NCI-H82 (cell line): ENCODE results near the gene KRT31.
"Not testable (repeated sequence)": the region's sequence is repeated elsewhere in the genome, so short reads cannot be mapped to it uniquely, and the experiment has no call there.

Experiments used
- DNase-seq: peaks from one replicate; lab custom pipeline; 2025; lab: John Stamatoyannopoulos, UW

The KRT31 gene

DNA sequence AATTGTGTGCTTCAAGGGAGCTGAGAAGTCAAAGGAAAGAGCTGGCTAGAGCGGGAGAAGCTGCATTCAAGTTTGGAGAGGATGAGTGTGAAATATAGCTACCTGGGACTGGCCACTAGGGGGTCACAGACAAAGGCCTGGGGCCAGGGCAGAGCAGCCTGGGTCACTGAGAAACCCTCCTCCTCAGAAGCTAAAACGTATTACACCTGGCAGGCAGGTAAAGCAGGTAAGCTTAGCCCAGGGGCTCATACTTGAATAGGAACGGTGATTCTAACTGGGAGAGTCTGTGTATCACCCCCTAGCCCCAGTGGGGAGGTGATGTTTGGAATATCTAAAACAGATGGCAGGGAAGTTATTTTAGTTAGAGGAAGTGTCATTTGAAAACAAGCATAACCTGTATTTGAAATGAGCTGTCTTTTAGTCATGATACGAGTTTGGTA lies 20.2 kb upstream of the KRT31 start:
- peak; percentile 12 for DNase-seq

DNA sequence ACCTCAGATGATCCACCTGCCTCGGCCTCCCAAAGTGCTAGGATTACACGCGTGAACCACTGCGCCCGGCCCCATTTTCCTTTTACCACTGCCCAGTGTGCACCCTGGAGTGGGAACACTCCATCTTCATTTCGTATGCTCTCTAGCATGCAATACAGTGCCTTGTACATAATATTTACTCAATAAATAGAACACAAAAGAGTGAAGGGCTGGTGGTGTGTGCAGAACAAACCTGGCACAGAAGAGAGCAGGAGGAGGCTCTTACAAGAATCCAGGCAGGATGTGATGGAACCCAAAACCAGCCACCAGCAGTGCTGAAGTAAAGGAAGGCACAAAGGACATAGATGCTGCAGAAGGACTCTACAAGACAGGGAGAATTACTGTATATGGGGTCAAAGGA lies 19.7 kb upstream of the KRT31 start:
- no peak for DNase-seq

DNA sequence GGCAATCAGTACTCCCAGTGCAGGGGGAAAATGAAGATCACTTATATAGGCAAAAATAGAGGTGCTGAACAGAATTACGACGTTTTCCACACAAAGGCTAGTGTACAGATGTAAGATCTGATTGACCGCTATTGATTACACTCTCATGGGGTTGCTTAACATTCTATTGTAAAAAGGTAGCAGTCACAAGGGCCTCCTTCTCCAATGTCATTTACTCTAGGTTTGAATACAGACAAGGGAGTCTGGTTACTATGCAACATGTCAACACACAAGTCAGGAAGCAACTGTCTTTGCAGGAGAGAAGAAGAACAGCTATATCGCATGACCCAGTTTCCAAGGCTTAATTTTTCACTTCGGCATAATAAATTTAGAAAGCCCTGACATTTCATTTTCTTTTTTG lies 19.1 kb upstream of the KRT31 start:
- DNase-seq, result no peak

DNA sequence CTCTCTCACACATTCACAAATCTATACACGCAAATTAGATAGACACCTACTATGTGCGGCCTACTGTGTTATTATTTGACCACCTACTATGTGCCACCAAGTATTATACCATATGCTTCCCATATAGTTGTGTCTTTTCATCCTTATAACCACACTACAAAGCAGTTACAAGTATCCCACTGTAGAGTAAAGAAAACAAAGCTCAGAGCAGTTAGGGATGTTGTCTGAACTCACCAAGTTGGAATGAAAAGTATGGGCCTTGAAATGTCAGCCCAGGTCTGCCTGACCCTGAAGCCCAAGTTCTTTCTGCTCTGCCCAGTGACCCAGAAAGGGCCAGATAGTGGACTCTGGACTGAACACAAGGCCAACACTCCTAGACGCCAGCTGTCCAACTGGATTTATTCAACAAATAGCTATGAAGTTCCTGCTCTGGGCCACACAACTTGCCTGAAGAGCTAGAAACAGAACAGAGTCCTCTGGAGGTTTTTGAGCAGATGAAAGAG lies 18.5 kb upstream of the KRT31 start:
- DNase-seq, result no peak

DNA sequence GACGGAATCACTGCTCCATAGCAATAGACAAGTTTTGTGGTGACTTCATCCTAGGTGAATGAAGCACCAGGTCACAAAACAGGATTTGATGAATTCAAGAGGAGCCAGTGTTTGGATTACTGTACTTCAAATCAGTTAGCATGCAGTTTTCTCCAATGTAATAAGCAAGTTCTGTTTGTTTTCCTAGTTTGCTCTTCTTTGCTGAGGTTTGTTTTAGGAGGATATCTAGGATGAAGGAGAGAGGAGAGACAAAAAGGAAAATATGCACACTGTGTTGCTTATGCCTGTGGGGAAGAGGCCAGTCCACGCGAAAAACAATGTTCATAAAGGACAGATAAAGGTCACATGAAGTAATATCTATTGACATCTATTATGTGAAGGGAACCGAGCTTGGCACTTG lies 18.0 kb upstream of the KRT31 start:
- no peak for DNase-seq

DNA sequence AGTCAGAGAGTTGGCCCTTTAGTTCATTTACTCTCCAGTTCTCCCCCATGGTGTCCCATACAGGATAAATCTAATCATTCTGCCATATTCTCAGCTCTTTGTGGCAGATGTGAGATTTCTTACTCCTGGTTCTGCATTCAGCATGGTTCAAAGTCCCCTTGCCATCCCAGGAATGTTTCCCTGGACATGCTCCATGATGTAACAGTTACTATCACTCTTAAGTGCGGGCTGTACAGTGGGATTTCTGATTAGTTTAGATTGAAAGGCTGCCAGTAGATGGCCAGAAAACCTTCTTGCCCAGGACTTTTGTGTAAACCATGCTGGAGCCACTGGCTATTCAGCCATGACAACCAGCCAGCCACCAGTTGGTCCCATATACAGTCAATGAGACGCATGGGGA lies 16.6 kb upstream of the KRT31 start:
- no peak for DNase-seq

DNA sequence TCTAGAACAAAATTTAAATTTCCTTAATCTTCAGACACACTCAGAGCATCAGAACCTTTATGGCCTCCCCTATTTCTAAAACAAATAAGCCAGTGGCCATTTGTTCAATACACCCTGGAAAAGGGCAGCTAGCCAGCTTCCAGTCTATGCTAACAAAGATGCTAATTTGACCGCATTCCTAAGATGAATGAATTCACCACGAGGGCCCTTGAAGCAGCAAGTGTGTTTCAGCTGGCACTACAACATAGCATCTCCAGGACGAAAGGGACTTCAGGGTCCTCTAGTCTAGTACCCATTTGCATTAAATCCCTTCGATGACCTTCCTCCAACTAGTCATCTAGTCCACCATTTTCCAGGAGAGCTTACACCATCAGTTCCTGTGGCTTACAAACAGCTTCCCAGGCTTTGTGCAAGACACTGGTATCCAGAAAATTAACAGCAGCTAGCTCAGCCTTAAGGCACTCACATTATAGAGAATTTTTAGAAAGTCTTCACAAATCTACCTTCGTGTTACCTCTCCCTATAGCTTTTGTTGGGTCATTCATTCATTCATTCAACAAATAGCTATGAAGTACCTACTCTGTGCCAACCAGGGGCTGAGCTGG lies 16.0 kb upstream of the KRT31 start:
- DNase-seq, result no peak

DNA sequence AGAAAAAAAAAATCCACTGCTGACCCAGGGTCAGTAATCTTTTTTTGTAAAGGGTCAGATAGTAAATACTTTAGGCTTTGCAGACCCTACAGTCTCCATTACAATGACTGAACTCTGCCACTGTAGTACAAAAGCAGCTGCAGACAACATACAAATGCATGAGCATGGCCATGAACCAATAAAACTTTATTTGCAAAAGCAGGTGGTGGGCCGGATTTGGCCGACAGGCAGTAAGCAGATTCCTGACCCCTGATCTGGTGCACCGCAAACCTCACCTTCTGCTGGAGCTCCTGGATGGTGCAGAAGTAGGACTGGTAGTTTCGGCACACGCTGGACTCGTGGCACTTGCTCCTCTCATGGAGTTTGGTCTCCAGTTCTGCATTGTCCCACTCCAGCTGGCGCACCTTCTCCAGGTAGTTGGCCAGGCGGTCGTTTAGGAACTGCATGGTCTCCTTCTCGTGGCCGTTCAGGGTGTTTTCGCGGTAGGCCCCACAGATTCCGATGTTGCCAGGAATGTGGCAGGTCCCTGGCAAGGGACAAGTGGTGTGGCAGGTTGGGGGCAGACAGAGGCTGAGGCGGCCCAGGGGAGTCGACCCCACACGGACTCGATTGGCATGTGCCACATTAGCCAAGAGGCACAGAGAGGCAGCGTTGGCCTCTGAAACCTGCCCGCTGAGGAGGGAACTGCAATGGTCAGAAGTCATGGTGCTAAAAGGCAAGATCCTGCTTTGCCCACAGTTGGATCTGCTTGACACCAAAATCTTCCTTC lies 13.8 kb upstream of the KRT31 start:
- DNase-seq, result no peak

DNA sequence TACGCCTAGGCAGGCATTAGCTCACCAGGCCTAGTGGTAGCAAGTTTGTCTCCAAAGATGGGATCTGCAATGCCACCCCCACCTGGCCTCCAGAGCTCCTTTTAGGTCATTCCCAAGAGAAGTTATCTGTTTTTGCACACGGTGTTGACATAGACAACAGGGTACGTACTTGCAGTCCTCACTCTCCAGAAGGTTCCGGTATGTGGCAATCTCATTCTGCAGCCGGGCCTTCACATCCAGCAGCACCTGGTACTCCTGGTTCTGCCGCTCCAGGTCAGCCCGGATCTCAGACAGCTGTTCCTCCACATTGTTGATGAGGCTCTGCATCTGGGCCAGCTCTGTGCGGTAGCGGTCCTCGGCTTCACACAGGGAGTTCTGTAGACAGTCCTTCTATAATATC lies 9.8 kb upstream of the KRT31 start:
- no peak for DNase-seq

DNA sequence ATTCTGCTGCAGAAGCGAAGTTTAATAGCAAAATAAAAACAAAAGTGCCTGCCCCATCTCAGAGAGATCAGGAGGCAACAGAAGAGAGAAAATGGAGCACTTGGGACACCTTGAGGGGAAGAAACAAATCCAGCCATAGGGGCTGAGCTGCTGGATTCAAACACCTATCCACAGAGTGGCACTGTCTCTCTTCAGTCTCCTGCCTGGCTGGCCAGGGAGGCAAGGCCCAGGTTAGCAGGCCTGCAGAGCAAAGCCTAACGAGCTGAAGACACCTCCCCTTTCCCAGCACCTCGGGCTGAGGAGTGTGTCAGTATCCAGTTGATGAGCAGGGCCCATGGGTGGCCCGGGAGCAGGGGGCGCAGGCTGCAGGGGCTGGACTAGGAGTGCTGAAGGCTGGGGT lies 8.8 kb upstream of the KRT31 start:
- DNase-seq, result no peak

DNA sequence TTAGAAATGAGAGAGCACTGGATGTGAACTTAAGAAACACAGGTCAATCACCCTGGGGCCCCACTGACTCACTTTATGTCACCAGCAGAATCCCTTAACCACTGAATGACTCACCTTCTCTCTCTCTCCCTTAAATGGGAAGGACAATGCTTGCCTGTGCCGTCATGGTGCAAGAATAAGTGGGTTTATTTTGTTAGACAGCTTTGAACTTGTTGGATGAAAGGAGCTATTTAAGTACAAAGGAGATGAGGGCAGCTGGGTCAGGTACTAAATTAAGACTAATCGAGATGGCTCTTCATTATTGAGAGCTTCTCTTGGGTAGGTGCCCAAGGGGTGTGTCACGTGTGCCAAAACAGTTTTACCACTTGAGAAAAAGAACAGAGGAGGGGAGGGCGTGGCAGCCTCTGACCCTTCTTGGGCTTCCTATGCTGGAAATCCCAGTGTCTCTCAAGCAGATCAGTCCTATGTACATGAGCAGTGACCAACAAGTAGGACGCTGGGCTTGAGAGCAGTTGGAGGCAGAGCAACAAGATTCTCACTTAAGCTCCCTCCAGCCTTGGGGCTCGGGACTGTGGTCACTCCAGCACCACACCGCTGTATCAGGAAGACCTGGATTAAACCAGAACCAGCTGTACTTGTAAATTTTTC lies 6.7 kb upstream of the KRT31 start:
- no peak for DNase-seq

DNA sequence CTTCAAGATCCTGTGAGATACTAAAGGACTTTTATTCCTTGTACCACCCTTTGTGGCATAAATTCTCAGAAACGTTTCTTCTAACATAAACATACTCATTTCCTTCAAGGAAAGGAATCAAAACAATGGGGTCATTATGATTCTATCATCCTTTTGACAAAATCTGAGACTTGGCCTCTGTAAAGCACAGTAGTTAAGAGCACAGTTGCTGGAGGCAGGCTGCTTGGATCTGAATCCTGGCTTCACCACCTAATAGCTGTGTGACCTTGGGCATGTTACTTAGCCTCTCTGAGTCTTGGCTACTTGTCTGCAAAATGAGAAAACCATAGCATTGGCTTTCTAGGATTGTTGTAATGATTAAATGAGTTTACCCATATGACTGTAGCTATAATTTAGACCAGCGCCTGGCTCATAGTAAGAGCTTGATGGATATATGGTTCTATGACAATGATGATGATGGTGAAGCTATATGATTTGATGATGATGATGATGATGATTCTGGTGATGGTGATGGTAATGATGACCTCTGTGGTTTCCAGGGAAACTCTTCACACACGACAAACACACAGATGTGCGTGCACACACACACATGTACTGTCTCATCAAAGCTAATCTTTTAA lies 6.1 kb upstream of the KRT31 start:
- DNase-seq, result no peak

DNA sequence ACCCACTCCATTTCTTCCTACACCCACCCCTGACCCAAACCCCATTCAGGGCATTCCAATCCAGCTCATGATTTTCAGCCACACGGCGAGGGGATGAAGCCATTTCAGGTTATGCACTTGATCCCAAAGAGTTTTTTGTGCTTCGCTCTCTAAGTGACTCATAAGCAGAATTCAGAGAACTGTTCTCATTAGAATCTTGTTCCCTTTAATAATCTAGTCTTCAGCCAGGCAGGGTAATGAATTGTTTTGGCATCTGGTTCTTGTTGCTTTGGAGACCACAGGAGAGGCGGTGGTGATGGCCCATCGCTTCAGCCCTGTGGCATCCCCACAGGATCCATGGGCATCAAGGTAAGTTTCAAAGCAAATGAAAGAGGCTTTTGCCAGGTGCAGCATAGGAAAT lies 4.8 kb upstream of the KRT31 start:
- no peak for DNase-seq

DNA sequence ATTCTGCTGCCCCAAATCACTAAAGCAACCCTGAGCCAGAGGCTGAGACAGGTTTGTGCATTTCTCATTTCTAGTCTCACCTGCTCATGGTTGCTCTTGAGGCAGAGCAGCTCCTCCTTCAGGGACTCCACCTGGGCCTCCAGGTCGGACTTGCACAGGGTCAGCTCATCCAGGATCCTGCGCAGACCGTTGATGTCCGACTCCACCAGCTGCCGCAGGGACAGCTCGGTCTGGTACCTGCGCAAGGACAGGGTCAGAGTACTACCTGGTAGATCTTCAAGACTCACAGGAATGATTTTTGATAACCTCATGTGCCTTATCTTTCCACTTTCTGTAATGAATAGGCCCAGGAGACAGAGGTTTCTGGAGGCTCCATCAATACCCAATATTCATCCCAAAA lies 1.1 kb downstream of the KRT31 start:
- DNase-seq, result no peak

DNA sequence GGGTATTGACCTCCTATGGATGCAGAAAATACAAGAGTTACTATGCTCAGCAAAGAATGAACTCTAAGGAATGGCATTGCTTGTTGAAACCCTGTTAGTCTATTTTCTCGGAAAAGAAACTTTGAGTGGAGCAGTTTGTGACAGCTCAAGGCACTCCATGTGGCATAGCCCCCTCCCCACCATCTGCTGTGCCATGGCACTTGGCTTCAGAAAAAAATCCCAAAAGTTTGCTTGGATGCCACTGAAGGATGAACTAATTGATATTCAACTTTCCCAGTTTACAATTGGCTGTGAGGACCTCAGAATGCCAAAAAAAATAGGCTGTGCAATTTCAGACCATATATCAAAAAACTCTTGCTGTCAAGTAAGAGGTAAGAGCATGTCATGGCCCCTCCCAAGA lies 1.8 kb downstream of the KRT31 start:
- no peak for DNase-seq

DNA sequence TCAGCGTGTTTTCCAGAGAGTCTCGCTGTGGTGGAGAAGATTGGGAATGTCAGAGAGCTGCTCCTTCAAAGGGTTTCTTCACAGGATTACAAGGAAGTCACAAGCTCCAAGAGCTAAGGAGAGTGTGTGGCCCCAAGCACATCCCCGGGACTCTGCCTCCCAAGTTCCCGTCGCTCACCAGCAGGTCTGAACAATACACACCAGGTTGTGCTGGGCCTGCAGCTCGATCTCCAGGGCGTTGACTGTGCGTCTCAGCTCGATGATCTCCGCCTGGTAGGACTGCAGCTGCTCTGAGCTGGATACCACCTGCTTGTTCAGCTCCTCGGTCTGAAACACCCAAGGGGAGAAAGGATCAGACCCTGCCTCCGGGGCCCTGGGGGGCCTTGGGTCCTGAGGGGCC lies 2.4 kb downstream of the KRT31 start:
- DNase-seq, result not testable (repeated sequence)

DNA sequence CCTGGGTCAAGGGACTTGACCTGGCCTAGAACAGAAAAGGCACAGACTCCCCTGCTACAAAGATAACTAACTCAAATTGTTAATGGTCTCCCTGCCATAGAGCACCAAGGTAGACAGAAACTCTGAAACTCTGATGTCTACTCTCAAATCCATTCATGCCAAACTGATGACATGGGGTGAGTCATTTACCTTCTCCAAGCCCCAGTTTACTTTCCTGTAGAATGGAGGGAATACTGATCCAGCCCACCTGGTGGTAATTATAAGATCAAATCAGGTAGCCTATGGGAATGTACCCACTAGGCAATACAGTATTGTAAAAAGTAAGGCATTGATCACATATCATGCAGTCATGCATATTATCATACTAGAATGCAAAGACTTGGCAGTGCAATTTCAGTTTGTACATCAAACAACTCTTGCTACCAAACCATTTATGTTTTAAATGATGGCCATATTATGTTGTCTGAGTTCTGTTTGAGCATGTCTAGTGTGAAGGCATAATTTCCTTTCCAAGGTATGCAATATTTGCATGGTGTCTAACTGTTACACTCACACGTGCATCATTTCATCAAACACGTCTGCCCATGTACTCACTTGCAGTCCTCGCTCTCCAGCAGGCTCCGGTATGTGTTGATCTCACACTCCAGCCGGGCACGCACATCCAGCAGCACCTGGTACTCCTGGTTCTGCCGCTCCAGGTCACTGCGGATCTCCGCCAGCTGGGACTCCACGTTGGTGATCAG lies 3.0 kb downstream of the KRT31 start:
- no peak for DNase-seq

DNA sequence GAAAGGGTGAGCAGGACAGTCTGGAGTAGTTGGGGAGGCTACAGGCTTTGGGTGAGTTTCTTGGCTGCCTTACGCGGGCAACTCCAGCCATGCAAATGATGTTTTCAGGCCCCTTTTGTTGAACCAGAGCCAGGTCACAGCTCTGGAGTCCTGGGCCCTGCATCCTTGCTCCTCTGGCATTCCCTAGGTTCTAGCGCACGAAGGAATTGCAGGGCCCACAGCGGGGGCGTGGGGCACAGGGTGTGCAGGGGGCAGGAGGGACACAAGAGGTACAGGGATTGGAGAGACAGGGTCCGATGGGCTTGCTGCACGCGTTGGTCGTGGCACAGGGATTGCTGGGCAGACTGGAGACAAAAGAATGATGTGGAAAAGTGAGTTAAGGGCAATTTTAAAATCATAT lies 3.6 kb downstream of the KRT31 start:
- DNase-seq, result no peak

DNA sequence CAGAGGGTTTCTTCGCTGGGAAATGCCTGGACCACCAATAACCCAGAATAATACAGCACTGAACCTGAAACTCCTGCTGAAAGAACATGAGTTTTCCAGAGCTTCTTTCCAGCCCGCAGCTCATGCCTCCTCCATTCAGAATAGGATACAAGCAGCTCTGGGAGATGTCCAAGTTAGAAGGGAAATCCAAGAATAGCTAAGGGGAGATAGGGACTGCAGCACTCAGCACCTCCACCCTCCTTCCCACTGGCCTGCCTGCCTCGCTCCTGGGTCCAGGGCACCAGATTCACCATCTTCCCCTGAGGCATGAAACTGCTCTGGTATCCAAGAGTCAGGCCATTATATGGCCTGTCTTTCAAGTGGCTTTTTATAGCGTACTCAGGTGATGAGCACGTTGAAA lies 4.1 kb downstream of the KRT31 start:
- no peak for DNase-seq

DNA sequence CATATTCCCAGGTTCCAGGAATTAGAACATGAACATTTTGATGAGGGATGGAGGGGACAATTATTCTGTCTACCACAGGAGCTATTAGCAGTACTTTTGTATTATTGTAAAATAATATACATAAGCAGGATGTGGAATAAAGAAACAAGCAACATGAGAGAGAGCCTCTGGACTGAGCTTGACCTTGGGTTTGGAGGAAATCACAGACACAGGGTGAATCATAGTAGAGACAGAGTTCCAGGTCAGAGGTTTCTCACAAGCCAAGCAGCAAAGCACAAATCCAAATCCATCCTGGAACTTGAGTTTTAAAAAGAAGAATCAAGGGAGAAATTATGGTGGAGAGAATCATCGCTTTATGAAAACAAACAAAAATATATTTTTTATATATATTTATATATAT lies 5.1 kb downstream of the KRT31 start:
- no peak for DNase-seq

DNA sequence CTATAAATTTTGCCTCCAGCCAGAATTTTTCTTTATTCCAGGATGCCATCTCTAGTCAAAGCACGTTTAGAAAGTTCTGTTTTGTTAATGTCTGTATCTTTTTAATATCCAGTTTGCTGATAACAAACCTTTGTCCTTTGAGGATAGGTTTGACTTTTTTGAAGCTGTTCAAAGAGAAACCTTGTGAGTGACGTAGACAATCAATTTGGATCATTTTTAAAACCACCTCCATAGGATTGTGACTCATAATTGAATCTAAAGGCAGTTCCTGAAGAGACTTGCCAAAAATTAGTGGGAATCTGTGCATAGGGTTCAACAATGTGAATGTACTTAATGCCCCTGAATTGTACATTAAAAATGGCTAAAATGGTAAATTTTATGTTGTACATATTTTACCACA lies 5.9 kb downstream of the KRT31 start:
- DNase-seq, result no peak

DNA sequence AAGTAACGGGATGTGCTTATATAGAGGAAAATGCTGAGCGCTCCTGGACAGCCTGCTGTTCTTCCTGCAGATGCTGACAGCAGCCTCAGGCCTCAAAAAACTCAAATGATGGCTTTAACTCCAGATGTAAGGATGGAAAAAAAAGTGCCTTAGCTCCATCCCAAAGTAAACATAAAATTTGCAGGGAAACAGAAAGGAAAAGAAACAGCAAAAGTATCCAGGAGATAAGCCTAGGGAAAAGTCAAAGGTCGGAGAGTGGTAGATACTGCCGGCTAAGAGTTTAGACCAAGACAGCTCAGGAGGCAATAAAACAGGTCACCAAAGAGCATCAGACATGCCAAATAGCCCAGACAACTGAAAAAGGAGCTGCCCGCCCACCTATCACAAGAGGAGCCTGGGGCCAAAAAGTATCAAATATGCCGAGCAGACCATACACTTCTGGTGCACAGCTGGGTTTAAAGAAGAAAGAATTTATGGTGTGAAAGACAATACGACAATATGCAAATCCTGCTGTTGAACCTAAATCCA lies 6.9 kb downstream of the KRT31 start:
- no peak for DNase-seq
